IPS-15b (cell line): ENCODE data around the gene IFNGR2.
A peak's percentile ranks its signal among the peaks of the same experiment; 100 is the strongest.
"Not testable (repeated sequence)": the region's sequence is repeated elsewhere in the genome, so short reads cannot be mapped to it uniquely, and the experiment has no call there.

Source experiments
- H3K27me3 ChIP-seq: one replicate; pipeline ENCODE4 v1.6.1; 2013; ENCODE audit warnings: low read length; ENCODE audit not compliant: control insufficient read depth, insufficient read depth
- H3K36me3 ChIP-seq: one replicate; pipeline ENCODE4 v1.6.1; 2013; ENCODE audit warnings: low read length; ENCODE audit not compliant: control insufficient read depth, insufficient read depth
- H3K4me1 ChIP-seq: one replicate; pipeline ENCODE4 v1.6.1; 2013; ENCODE audit warnings: mild to moderate bottlenecking, low read length; ENCODE audit not compliant: control insufficient read depth, insufficient read depth
- H3K4me3 ChIP-seq: one replicate; pipeline ENCODE4 v1.5.1; 2013; ENCODE audit warnings: low read depth, low read length
- H3K9ac ChIP-seq: one replicate; pipeline ENCODE4 v1.6.1; 2013; ENCODE audit warnings: low read depth, mild to moderate bottlenecking, low read length
- H3K9me3 ChIP-seq: one replicate; pipeline ENCODE4 v1.6.1; 2013; ENCODE audit warnings: mild to moderate bottlenecking, low read length; ENCODE audit not compliant: control insufficient read depth, insufficient read depth

The IFNGR2 gene, protein sequence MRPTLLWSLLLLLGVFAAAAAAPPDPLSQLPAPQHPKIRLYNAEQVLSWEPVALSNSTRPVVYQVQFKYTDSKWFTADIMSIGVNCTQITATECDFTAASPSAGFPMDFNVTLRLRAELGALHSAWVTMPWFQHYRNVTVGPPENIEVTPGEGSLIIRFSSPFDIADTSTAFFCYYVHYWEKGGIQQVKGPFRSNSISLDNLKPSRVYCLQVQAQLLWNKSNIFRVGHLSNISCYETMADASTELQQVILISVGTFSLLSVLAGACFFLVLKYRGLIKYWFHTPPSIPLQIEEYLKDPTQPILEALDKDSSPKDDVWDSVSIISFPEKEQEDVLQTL

GRCh38 chr21:33403128-33403785 is at the start of gene IFNGR2:
Gene IFNGR2 (plus strand): TSS chr21:33403413. CDS start chr21:33403544, 131 bp downstream.
- H3K36me3 ChIP-seq, result no peaks in the 10 kb centered on the region
- no peaks in the 10 kb centered on the region for H3K9me3 ChIP-seq
- peak within 1 kb of the TSS; percentile 76 for H3K4me3 ChIP-seq
- H3K4me1 ChIP-seq, result peaks cover 3% of the 10 kb centered on the region
- H3K27me3 ChIP-seq, result no peaks in the 10 kb centered on the region
- H3K9ac ChIP-seq, result peak within 1 kb of the TSS; percentile 51

DNA sequence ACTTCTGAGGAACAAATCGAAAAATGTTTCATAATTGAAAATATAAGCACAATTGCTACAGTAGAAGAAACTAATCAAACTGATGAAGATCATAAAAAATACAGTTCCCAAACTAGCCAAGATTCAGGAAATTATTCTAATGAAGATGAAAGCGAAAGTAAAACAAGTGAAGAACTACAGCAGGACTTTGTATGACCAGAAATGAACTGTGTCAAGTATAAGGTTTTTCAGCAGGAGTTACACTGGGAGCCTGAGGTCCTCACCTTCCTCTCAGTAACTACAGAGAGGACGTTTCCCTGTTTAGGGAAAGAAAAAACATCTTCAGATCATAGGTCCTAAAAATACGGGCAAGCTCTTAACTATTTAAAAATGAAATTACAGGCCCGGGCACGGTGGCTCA is 47.9 kb upstream of the IFNGR2 start:
- Histone ChIP-seq H3K9me3 (no peaks in the 10 kb centered on the region), H3K9ac (no peak overlapping the region), H3K4me1 (no peaks in the 10 kb centered on the region), H3K36me3 (no peaks in the 10 kb centered on the region), H3K4me3 (no peak overlapping the region), H3K27me3 (no peaks in the 10 kb centered on the region)

GRCh38 chr21:33355996-33356395 is 47.2 kb upstream of the IFNGR2 start:
- no peak overlapping the region for H3K4me3 ChIP-seq
- H3K9me3 ChIP-seq, result no peaks in the 10 kb centered on the region
- H3K36me3 ChIP-seq, result no peaks in the 10 kb centered on the region
- H3K4me1 ChIP-seq, result no peaks in the 10 kb centered on the region
- H3K9ac ChIP-seq, result no peak overlapping the region
- no peaks in the 10 kb centered on the region for H3K27me3 ChIP-seq

DNA sequence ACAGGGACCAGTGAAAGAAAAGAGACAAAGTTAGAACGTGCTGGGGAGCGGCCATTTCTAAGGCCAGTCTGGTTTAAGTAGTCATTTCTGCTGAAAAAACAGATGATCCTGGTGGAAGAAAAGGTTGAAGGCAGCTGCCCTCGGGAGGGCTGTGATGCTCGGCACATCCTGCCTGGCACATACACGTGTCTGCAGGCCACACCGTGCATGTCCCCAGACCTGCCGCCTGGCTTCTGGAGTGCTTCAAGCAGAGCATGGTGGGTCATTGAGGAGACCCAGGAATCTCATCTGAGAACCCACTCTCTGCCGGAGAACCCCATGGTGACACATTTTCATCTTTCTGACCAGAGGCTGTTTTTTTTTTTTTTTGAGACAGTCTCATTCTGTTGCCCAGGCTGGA is 46.0 kb upstream of the IFNGR2 start:
- no peak overlapping the region for H3K4me3 ChIP-seq
- H3K36me3 ChIP-seq, result no peaks in the 10 kb centered on the region
- no peaks in the 10 kb centered on the region for H3K27me3 ChIP-seq
- H3K4me1 ChIP-seq, result peaks cover 4% of the 10 kb centered on the region
- no peaks in the 10 kb centered on the region for H3K9me3 ChIP-seq
- H3K9ac ChIP-seq, result no peak overlapping the region

DNA sequence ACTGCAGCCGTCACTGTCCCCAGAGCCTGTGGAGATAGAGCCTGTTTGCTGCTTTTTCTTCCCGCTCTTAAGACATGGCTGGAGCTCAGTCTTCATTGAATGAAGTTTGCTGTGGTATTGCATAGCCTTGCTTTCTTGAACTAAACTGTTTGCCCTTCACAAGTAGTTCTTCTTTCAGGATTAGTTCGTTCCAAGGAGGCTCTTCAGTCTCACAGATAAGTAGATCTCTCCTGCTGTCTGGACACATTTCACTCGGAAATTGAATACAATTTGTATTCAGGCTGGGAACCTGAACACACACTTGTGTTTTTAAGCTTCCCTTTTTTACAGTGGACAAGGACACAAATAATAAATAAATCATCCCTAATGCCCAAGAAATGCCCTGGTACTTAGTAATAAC is 43.8 kb upstream of the IFNGR2 start:
- Histone ChIP-seq H3K4me1 (peaks cover 8% of the 10 kb centered on the region), H3K9ac (no peak overlapping the region)

GRCh38 chr21:33360281-33360680 is 42.9 kb upstream of the IFNGR2 start:
- Histone ChIP-seq H3K27me3 (no peaks in the 10 kb centered on the region), H3K9ac (no peak overlapping the region), H3K36me3 (no peaks in the 10 kb centered on the region), H3K9me3 (no peaks in the 10 kb centered on the region), H3K4me1 (peaks cover 8% of the 10 kb centered on the region), H3K4me3 (no peak overlapping the region)

More for the DNA sequence above, 43.8 kb upstream of the IFNGR2 start:
- Histone ChIP-seq H3K9me3 (no peaks in the 10 kb centered on the region), H3K27me3 (no peaks in the 10 kb centered on the region), H3K36me3 (no peaks in the 10 kb centered on the region), H3K4me3 (no peak overlapping the region)

DNA sequence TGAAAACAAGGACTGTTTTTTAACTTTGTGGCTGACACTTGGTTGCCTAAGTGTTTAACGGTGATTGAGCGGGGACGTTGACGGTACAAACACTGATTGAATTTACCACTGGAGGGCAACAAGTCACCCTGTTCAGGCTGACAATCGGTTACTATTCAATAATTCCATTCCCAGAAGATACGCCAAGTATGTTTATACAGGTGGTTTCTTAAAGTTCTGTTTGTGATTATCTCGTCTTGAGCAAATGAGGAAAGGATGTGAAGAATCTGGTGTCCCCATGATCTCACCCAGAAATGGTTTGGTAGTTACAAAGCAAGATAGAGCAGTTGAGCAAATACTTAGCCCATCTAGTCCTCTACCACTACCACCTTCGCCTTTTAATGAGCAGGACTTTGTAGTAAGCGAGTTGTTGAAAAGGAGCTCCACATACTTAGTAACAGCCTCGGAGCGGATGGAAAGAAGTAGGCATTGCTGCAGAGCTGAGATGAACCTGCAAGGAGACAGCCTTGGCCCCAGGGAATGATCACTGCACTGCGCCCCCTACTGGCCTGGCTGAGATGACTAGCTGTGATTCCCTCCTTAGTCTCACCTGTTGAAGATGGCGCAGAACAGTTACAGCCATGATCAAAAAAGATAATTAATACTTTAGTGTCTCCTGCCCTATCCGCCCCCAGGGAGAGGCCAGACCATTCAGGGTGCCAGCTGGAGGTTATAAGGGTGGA is 42.2 kb upstream of the IFNGR2 start:
- H3K36me3 ChIP-seq, result no peaks in the 10 kb centered on the region
- H3K9me3 ChIP-seq, result no peaks in the 10 kb centered on the region
- H3K27me3 ChIP-seq, result no peaks in the 10 kb centered on the region
- H3K9ac ChIP-seq, result no peak overlapping the region
- H3K4me3 ChIP-seq, result peak overlapping the region; percentile 51
- H3K4me1 ChIP-seq, result peaks cover 8% of the 10 kb centered on the region

DNA sequence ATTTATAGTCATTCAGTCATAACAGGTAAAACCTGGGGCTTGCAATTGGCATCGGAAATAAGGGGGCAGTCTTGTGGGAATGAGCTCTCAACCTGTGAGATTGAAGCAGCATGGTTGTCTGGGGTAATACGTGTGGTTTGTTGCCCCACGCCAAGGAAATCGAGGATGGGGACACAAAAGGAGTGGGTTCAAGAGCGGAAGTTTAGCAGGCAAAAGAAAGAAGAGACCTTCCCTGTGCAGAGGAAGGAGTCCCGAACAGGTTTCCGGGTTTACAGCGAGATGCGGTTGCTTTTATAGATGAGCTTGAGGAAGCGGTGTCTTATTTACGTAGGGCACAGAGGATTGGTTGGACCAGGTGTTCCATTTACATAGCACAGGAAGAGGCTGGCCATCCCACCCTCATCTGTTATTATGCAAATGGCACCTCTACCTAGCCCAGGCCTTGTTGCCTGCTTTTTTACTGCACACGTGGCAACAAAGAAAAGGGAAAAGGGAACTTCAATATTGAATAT is 41.1 kb upstream of the IFNGR2 start:
- Histone ChIP-seq H3K36me3 (no peaks in the 10 kb centered on the region), H3K4me1 (peaks cover 8% of the 10 kb centered on the region), H3K9me3 (peaks cover 4% of the 10 kb centered on the region), H3K9ac (peak overlapping the region; percentile 76), H3K27me3 (no peaks in the 10 kb centered on the region), H3K4me3 (peak overlapping the region; percentile 51)

DNA sequence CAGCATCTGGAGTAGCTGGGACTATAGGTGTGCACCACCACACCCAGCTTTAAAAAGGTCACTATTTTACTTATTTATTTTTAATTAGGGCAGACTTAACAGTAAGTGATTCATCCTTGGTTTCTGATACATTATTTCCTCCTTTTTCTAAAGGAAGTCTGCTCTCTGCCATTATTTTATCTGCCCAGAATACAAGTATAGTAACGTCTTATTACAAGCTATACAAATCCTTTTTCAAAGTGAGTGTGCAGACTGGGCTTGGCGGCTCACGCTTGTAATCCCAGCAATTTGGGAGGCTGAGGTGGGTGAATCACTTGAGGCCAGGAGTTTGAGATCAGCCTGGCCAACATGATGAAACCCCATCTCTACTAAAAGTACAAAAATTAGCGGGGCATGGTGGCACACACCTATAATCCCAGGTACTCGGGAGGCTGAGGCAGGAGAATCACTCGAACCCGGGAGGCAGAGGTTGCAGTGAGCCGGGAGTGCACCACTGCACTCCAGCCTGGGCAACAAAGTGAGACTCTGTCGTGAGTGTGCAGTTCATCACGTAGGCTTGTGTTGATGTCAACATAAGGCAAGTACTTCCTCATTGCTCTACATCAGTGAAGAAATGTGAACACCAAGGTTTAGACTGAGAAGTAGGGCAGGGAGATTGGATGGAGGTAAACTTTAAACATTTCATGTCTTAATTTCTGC is 39.2 kb upstream of the IFNGR2 start:
- not testable (repeated sequence) for H3K36me3 ChIP-seq, H3K9ac ChIP-seq, H3K27me3 ChIP-seq, H3K4me1 ChIP-seq, H3K4me3 ChIP-seq
- peaks cover 21% of the 10 kb centered on the region for H3K9me3 ChIP-seq

- H3K27me3 ChIP-seq, result no peaks in the 10 kb centered on the region
- no peak overlapping the region for H3K9ac ChIP-seq
- H3K4me1 ChIP-seq, result peaks cover 8% of the 10 kb centered on the region
- H3K4me3 ChIP-seq, result no peak overlapping the region
- H3K36me3 ChIP-seq, result no peaks in the 10 kb centered on the region
- peaks cover 26% of the 10 kb centered on the region for H3K9me3 ChIP-seq
Measured at GRCh38 chr21:33364830-33365229, 38.4 kb upstream of the IFNGR2 start.

GRCh38 chr21:33367309-33367973 is 35.8 kb upstream of the IFNGR2 start:
- H3K9ac ChIP-seq, result no peak overlapping the region
- no peak overlapping the region for H3K4me3 ChIP-seq
- no peaks in the 10 kb centered on the region for H3K27me3 ChIP-seq
- no peaks in the 10 kb centered on the region for H3K36me3 ChIP-seq
- peaks cover 2% of the 10 kb centered on the region for H3K4me1 ChIP-seq
- peaks cover 26% of the 10 kb centered on the region for H3K9me3 ChIP-seq
